Activated CD4-positive, alpha-beta T cell treated with anti-CD3 and anti-CD28 coated beads, Interleukin-10, Interleukin-2, amounts not matched to agents 100 ng/mL and 50 ng/mL, durations not matched to agents 16 hours and 8 hours (primary cell): ENCODE measurements around the gene RGS10.
"Not testable (repeated sequence)": the region's sequence is repeated elsewhere in the genome, so short reads cannot be mapped to it uniquely, and the experiment has no call there.

Experiments
- DNase-seq: peaks from one replicate; pipeline ENCODE4 v3.0.0-alpha.2; 2020

Gene RGS10, protein sequence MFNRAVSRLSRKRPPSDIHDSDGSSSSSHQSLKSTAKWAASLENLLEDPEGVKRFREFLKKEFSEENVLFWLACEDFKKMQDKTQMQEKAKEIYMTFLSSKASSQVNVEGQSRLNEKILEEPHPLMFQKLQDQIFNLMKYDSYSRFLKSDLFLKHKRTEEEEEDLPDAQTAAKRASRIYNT

DNA sequence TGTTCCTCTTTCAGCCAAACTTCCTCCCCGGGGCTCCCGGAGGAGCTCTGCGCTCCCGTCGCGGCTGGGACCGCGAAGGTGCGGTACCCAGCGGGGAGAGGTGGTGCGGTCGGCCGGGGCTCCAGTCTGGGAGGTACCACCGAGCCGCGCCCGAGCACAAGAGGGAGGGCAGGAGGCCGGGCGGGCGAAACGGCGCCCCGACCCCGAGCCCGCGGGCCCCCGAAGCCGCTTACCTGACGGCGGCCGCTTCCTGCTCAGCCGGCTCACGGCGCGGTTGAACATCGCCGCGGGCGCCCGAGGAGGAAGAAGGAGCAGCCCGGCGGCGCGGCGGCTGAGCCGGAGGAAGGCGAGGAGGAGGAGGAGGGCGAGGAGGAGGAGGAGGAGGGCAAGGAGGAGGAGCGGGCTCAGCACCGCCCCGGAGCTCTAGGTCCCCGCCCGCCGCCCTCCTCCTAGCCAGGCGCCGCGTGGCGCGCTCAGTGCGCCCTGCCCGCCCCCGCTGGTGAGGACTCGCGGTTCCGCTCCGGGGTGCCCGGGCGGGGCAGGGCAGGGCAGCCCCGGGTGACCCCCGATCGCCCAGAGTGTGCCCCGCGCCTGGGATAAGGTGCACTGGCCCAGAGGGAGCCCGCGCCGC lies at the start of gene RGS10:
RGS10 (minus strand) TSS at position 363 of the 631 bp plus-strand sequence; CDS start at position 282, 81 bp downstream.
- DNase-seq: peak; percentile 94

DNA sequence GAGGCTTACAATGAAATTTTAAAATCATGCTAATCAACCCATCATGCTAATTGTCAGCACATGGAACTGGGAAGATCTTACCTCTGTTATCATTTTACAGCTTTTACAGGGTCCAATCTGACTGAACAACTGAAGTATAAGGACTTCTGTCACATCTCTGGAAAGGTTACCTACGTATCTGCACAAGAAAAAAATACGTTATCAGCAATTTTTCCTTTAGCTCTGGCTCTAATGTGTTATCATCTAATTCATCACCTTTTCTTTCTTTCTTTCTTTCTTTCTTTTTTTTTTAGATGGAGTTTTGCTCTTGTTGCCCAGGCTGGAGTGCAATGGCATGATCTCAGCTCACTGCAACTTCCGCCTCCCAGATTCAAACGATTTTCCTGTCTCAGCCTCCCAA lies 45.6 kb upstream of the RGS10 start:
- DNase-seq: no peak

DNA sequence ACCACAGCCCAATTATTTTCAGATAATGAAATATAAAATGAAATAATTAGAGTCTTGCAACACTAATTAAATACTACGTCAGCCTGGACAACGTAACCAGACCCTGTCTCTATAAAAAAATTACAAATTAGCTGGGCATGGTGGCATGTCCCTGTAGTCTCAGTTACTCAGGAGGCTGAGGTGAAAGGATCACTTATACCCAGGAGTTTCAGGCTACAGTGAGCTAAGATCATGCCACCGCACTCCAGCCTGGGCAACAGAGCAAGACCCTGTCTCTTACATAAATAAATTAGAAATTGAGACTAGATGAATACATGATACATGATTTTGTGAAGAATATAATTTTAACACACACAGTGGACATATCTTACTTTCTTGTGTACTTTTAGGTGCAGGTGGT lies 35.8 kb upstream of the RGS10 start:
- no peak for DNase-seq

GRCh38 chr10:119575991-119576390 lies 33.5 kb upstream of the RGS10 start:
- no peak for DNase-seq

DNA sequence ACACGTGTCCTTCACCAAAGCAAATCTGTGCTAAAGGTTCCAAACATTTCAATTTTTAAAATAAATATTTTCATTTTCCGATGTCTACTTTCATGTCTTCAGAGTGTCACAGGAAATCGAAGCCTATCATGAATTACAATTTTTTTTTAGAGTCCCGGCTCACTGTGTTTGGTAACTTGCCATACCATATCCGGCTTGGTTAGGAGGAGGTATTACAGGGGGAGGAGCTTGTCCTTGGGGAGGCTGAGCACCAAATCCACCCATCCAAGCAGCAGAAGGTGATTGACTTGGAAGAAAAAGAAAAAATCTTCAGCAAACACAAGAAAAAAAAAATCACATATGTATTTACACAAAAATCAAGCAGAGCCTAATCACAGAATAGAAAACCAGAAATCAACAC lies 33.0 kb upstream of the RGS10 start:
- peak; percentile 55 for DNase-seq

GRCh38 chr10:119567978-119568377 lies 25.5 kb upstream of the RGS10 start:
- DNase-seq: no peak

DNA sequence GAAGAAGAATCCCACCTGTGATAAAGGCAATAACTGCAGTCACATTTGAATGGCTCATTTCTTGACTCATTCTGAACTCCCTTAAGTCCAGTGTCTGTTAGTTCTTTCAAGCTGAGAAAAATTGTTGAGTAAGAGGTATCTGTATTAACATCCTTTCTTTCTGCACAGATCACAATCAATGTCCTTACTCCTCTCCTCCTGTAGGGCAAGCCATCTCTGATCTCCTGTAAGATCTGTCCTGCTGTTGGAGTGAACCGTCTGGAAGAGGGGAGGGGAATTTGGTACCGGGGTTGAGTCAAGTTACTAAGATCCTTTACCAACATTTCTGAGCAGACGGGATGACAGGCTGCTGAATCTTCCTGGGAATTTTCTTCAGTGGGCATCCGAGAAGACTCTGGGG lies 19.6 kb upstream of the RGS10 start:
- no peak for DNase-seq

- DNase-seq: not testable (repeated sequence)
Observed at GRCh38 chr10:119559511-119559910, 17.0 kb upstream of the RGS10 start.

GRCh38 chr10:119556081-119556480 lies 13.6 kb upstream of the RGS10 start:
- DNase-seq: not testable (repeated sequence)

- no peak for DNase-seq
Observed at GRCh38 chr10:119555178-119555784, 12.8 kb upstream of the RGS10 start.

GRCh38 chr10:119550827-119551226 lies 8.3 kb upstream of the RGS10 start:
- no peak for DNase-seq

GRCh38 chr10:119549247-119549999 lies 6.9 kb upstream of the RGS10 start:
- DNase-seq: no peak

DNA sequence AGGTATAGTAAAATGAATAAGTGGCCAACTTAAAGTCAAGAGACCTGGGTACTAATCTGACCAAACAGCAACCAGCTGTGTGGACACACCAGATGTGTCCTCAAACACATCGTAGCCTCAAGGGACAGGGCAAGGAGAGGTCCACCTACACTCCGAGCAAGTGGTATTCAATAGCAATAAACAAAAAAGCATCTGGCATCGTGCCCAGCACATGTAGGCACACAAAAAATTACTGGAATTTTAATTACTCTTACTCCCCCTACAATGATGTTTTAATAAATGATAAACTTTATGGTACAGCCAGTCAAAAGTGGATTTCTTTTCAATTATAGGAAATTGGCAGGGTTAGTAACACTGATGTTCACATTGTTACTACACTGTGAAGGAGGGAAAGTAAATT lies 3.5 kb upstream of the RGS10 start:
- no peak for DNase-seq

DNA sequence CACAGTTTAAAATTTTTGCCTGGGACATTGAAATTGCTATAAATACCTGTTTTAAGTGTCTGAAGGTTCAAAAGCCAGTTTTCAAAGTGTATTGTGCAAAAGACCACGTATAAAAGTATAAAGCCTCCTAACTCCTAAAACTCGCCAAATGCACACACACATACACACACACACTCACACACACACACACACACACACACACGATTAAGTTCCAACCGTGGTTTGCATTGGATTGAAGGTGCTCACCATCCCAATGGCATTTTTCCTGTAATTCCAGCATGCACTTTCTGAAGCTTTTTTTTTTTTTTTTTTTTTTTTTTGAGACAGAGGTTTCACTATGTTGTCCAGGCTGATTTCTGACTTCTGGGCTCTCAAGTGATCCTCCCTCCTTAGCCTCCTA lies 2.8 kb upstream of the RGS10 start:
- no peak for DNase-seq

GRCh38 chr10:119543814-119544642 lies 1.5 kb upstream of the RGS10 start:
- DNase-seq: no peak

GRCh38 chr10:119542988-119543813 lies 682 bp upstream of the RGS10 start:
- DNase-seq: peak; percentile 75

- peak; percentile 47 for DNase-seq
Observed at GRCh38 chr10:119541459-119542356, 811 bp downstream of the RGS10 start.

GRCh38 chr10:119541046-119541445 lies 1.5 kb downstream of the RGS10 start:
- peak; percentile 54 for DNase-seq

DNA sequence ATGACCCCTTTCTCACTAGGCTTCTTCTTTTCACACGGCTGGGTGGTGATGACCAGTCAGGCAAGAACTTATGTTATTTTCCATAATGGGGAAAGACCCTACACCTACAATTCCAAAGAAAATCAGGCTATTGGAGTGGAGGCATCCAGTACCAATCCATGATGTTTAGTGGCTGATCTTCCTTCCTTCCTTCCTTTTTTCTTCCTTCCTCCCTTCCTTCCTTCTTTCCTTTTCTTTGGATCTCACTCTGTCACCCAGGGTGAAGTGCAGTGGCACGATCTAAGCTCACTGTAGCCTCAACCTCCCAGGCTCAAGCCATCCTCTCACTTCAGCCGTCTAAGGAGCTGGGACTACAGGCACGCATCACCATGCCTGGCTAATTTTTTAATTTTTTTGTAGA lies 2.5 kb downstream of the RGS10 start:
- DNase-seq: no peak

GRCh38 chr10:119539359-119539825 lies 3.1 kb downstream of the RGS10 start:
- DNase-seq: no peak
